ENCODE results near the gene IGFBP5. TPM values are rescaled to one million over a fixed set of nuclear protein-coding genes. Genes with fewer than 3 reads are reported as not detected.

IGFBP5 gene
- total RNA-seq, 1 experiment from 2014 or later = not detected

GRCh38 chr2:216716109-216716508 lies 20.8 kb upstream of the IGFBP5 start:
- Mint-ChIP-seq H3K4me1 (ENCODE audit: insufficient read depth, unreplicated experiment) (peaks cover 28% of the 10 kb centered on the region), H3K27ac (ENCODE audit: low read depth, unreplicated experiment) (no peak overlapping the region), H3K36me3 (ENCODE audit: insufficient read depth, unreplicated experiment) (no peaks in the 10 kb centered on the region), H3K9me3 (ENCODE audit: unreplicated experiment) (no peaks in the 10 kb centered on the region), H3K4me3 (ENCODE audit: unreplicated experiment) (no peak overlapping the region), H3K27me3 (ENCODE audit: insufficient read depth, unreplicated experiment) (no peaks in the 10 kb centered on the region)
- ChIA-PET CTCF (interaction anchor here (0.5 to 1.7 kb wide), 4 partner anchors 34 to 801 kb away, joined by 3 to 8 read pairs (median 4); no protein-coding TSS in a partner anchor), POLR2A (no interaction called here)
- TF ChIP-seq CTCF (IDR thresholded peaks at IDR 0.05; ENCODE audit: unreplicated experiment) = no peak
- no TSS peak for BruUV-seq (replicated peaks)
- DNase-seq (ENCODE audit: unreplicated experiment) = no peak
- intact Hi-C loops (cut with micrococcal nuclease) = no loop called here

DNA sequence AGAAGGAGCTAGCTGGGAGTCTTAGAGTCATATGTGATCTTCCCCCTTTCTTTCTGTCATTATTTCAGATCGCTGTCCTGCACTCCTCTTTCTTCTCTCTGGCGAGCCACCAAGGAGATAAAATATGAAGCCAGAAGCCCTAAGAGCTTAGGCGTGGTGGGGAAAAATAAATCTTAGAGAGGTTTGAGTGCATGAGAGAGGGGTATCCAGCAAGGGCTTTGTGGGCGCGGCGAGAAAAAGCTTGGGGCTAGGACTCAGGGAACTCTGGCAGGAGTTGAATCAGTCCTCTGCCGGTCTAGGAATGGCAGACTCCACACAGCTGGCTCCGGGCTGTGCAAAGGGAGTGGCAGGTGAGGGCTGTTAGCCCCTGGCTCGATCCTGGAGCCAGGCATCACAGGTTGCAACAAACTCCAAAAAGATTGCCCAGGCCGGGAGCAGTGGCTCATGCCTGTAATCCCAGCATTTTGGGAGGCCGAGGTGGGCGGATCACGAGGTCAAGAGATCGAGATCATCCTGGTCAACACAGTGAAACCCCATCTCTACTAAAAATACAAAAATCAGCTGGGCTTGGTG lies 20.1 kb upstream of the IGFBP5 start:
- CTCF ChIA-PET = interaction anchor here (0.6 to 1.9 kb wide), 4 partner anchors 20 to 594 kb away, joined by 3 to 8 read pairs (median 6); partner anchors contain the start of gene IGFBP5
- no peak for TF ChIP-seq CTCF (IDR thresholded peaks at IDR 0.05; ENCODE audit: unreplicated experiment)
- H3K27me3 Mint-ChIP-seq (ENCODE audit: insufficient read depth, unreplicated experiment) = no peaks in the 10 kb centered on the region
- H3K4me1 Mint-ChIP-seq (ENCODE audit: insufficient read depth, unreplicated experiment) = peaks cover 28% of the 10 kb centered on the region
- intact Hi-C loops (cut with micrococcal nuclease) = no loop called here
- no peaks in the 10 kb centered on the region for H3K9me3 Mint-ChIP-seq (ENCODE audit: unreplicated experiment)
- no TSS peak for BruUV-seq (replicated peaks)
- H3K27ac Mint-ChIP-seq (ENCODE audit: low read depth, unreplicated experiment) = no peak overlapping the region
- POLR2A ChIA-PET = interaction anchor here (0.6 kb wide), 1 partner anchor 720 kb away, joined by 3 read pairs; no protein-coding TSS in a partner anchor
- H3K4me3 Mint-ChIP-seq (ENCODE audit: unreplicated experiment) = no peak overlapping the region
- no peaks in the 10 kb centered on the region for H3K36me3 Mint-ChIP-seq (ENCODE audit: insufficient read depth, unreplicated experiment)
- DNase-seq (ENCODE audit: unreplicated experiment) = peak; percentile 26

DNA sequence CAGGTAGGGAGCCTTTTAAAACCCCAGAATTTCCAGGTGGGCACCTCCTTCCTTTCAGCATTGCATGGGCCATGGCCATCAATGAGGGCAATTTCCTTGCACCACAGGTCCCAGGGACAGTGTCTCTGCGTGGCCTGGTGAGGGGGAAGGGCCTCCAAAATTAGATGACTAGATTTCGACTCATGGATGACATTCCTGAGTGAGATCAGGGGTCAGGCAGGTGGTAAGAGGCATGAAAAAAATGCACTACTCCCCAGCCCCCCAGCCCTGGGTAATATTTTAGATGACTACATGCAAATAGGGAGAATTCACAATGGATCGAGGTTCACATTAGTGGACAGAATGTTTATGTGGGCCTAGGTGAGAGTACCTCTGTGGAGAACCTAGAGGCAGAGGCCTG lies 19.0 kb upstream of the IGFBP5 start:
- peaks cover 28% of the 10 kb centered on the region for H3K4me1 Mint-ChIP-seq (ENCODE audit: insufficient read depth, unreplicated experiment)
- no TSS peak for BruUV-seq (replicated peaks)
- H3K9me3 Mint-ChIP-seq (ENCODE audit: unreplicated experiment) = no peaks in the 10 kb centered on the region
- POLR2A ChIA-PET = interaction anchor here (1.1 to 1.6 kb wide), 4 partner anchors 29 to 952 kb away, joined by 3 to 7 read pairs (median 3); no protein-coding TSS in a partner anchor
- no peak for DNase-seq (ENCODE audit: unreplicated experiment)
- no peaks in the 10 kb centered on the region for H3K27me3 Mint-ChIP-seq (ENCODE audit: insufficient read depth, unreplicated experiment)
- H3K27ac Mint-ChIP-seq (ENCODE audit: low read depth, unreplicated experiment) = peak overlapping the region; percentile 55
- H3K36me3 Mint-ChIP-seq (ENCODE audit: insufficient read depth, unreplicated experiment) = no peaks in the 10 kb centered on the region
- intact Hi-C loops (cut with micrococcal nuclease) = loop anchor here (5.0 kb wide), 1 partner anchor 63 kb away; no protein-coding TSS in a partner anchor
- CTCF ChIA-PET = interaction anchor here (0.6 to 1.9 kb wide), 4 partner anchors 16 to 936 kb away, joined by 3 to 8 read pairs (median 5); no protein-coding TSS in a partner anchor
- no peak for TF ChIP-seq CTCF (IDR thresholded peaks at IDR 0.05; ENCODE audit: unreplicated experiment)
- H3K4me3 Mint-ChIP-seq (ENCODE audit: unreplicated experiment) = no peak overlapping the region

- Mint-ChIP-seq H3K36me3 (ENCODE audit: insufficient read depth, unreplicated experiment) (no peaks in the 10 kb centered on the region), H3K27ac (ENCODE audit: low read depth, unreplicated experiment) (peak overlapping the region; percentile 55), H3K9me3 (ENCODE audit: unreplicated experiment) (no peaks in the 10 kb centered on the region), H3K4me3 (ENCODE audit: unreplicated experiment) (no peak overlapping the region), H3K4me1 (ENCODE audit: insufficient read depth, unreplicated experiment) (peaks cover 28% of the 10 kb centered on the region), H3K27me3 (ENCODE audit: insufficient read depth, unreplicated experiment) (no peaks in the 10 kb centered on the region)
- intact Hi-C loops (cut with micrococcal nuclease) = loop anchor here (5.0 kb wide), 1 partner anchor 63 kb away; no protein-coding TSS in a partner anchor
- no peak for TF ChIP-seq CTCF (IDR thresholded peaks at IDR 0.05; ENCODE audit: unreplicated experiment)
- ChIA-PET CTCF (interaction anchor here (0.6 to 1.9 kb wide), 7 partner anchors 13 to 1002 kb away, joined by 3 to 8 read pairs (median 5); no protein-coding TSS in a partner anchor), POLR2A (interaction anchor here (0.6 to 1.6 kb wide), 6 partner anchors 30 to 953 kb away, joined by 3 to 7 read pairs (median 3); no protein-coding TSS in a partner anchor)
- no TSS peak for BruUV-seq (replicated peaks)
- peak; percentile 98 for DNase-seq (ENCODE audit: unreplicated experiment)
These were observed 18.5 kb upstream of the IGFBP5 start for GRCh38 chr2:216713691-216714336.

Data from MCF 10A (cell line).